ENCODE data around the gene SHANK2. TPM values are rescaled to one million over a fixed set of nuclear protein-coding genes. Genes with fewer than 3 reads are reported as not detected.

SHANK2 gene
- total and polyA plus RNA-seq, 7 donors, result 3.5 to 43.8 (median 8.0) TPM

DNA sequence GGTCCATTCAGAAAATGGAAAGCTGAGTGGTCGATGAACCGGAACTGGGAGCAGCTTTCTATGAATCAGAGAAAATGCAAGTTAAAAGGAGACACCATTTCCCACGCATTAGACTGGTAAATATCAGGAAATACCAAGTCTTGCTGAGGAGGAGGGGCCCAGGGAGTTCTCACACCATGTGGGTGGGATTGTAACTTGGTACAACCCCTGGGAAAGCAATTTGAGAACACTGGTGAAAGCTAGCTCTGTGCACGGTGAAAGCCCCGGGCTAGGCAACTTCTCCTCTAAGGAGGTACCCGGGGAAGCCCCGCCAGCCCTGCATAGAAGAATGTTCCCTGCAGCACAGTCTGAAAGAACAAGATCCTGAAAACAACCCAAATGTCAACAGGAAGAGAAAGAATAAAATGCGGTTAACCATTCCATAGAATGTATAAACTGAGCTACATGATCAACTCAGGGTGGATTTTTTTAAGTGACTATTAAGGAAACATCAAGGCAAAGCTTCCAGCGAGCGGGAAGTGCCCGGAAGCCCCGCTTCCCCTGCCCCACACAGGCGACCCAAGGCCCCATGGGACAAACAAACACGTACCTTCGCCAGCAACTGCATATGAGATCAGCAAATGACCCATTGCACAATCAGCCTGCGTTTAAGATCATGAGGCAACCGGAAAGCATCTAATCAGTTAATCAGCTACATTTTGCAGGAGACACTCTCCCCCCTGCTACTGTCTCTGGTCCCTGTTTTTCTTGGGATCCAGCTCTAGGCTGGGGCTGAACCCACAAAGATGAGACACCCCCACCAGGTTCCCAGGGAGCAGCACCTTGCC is 11.3 kb downstream of the SHANK2 start:
- Histone ChIP-seq H3K27ac (no peak overlapping the region), H3K27me3 (peaks cover 0 to 24% (median 0%) of the 10 kb centered on the region in 3 donors), H3K36me3 (no peaks in the 10 kb centered on the region), H3K4me1 (no peaks in the 10 kb centered on the region), H3K9me3 (no peaks in the 10 kb centered on the region), H3K4me3 (no peak overlapping the region)
- WGBS, 2 donors, result 40 to 73% methylated on average over 17 of the region's 17 CpGs
- peak; percentile 68 for DNase-seq
- intact Hi-C loops (cut with DNase I), result no loop called here
- TF ChIP-seq POLR2AphosphoS5 (IDR thresholded peaks at IDR 0.05), result peak in 1 of 4 donors; percentile 4
- TF ChIP-seq, protein P1, sequence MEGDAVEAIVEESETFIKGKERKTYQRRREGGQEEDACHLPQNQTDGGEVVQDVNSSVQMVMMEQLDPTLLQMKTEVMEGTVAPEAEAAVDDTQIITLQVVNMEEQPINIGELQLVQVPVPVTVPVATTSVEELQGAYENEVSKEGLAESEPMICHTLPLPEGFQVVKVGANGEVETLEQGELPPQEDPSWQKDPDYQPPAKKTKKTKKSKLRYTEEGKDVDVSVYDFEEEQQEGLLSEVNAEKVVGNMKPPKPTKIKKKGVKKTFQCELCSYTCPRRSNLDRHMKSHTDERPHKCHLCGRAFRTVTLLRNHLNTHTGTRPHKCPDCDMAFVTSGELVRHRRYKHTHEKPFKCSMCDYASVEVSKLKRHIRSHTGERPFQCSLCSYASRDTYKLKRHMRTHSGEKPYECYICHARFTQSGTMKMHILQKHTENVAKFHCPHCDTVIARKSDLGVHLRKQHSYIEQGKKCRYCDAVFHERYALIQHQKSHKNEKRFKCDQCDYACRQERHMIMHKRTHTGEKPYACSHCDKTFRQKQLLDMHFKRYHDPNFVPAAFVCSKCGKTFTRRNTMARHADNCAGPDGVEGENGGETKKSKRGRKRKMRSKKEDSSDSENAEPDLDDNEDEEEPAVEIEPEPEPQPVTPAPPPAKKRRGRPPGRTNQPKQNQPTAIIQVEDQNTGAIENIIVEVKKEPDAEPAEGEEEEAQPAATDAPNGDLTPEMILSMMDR (IDR thresholded peaks at IDR 0.05), result no peak
- TF ChIP-seq EP300 (IDR thresholded peaks at IDR 0.05), result no peak
- TF ChIP-seq POLR2A (IDR thresholded peaks at IDR 0.05), result no peak

DNA sequence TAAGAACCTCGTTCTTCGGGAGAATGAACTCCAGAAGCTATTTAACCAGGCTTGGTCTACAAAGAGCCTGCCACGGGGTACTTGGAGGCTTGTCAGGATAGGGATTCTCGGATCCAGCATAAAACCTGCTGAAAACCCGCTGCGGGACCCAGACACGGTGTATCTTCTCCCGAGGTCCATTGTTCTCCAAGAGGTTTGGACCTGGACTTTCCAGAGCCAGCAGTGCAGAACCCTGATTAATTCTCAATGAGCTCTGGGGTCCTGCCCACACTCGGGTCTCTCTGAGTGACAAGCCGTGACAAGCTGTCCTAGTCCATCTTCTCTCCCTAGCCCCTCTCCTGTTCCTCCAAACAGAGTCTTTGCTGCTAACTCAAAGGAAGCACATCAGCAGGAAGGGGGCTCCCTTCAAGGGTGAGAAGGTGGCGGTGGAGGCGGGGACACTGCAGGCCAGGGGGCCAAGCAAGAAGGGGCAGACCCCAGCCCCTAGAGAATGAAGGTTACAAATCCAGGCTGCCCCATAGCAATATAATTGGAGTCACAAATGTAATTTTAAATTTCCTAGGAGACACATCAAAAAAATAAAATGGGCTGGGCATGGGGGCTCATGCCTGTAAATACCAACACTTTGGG is 12.2 kb downstream of the SHANK2 start:
- TF ChIP-seq POLR2A (IDR thresholded peaks at IDR 0.05) (no peak), POLR2AphosphoS5 (IDR thresholded peaks at IDR 0.05) (no peak), EP300 (IDR thresholded peaks at IDR 0.05) (no peak)
- TF ChIP-seq, protein P1 (IDR thresholded peaks at IDR 0.05), result no peak
- DNase-seq, result peak; percentile 50
- Histone ChIP-seq H3K4me1 (no peaks in the 10 kb centered on the region), H3K4me3 (no peak overlapping the region), H3K27ac (no peak overlapping the region), H3K9me3 (no peaks in the 10 kb centered on the region), H3K27me3 (peaks cover 0 to 16% (median 0%) of the 10 kb centered on the region in 3 donors), H3K36me3 (no peaks in the 10 kb centered on the region)
- WGBS, 2 donors, result 92 to 94% methylated on average over 12 of the region's 12 CpGs
- intact Hi-C loops (cut with DNase I), result no loop called here

DNA sequence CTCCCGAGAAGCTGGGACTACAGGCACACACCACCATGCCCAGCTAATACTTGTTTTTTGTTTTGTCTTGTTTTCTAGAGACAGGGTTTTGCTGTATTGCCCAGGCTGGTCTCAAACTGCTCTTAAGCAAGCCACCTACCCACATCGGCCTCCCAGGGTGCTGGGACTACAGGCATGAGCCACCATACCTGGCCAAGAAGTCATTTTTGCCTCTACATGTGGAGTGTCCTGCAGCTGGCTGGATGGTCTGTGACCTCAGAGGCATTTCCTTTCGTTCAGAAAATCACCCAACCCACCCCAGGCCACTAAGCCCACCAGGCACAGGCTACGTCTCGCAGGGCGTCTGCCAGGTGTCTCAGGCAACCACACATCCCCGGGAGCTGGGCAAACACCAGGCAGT is 12.8 kb downstream of the SHANK2 start:
- TF ChIP-seq POLR2AphosphoS5 (IDR thresholded peaks at IDR 0.05), result no peak
- no peak for TF ChIP-seq POLR2A (IDR thresholded peaks at IDR 0.05)
- TF ChIP-seq, protein P1 (IDR thresholded peaks at IDR 0.05), result no peak
- no peak for TF ChIP-seq EP300 (IDR thresholded peaks at IDR 0.05)
- intact Hi-C loops (cut with DNase I), result no loop called here
- DNase-seq, result peak; percentile 26
- Histone ChIP-seq H3K4me3 (no peak overlapping the region), H3K36me3 (no peaks in the 10 kb centered on the region), H3K27me3 (peaks cover 0 to 14% (median 0%) of the 10 kb centered on the region in 3 donors), H3K9me3 (no peaks in the 10 kb centered on the region), H3K4me1 (no peaks in the 10 kb centered on the region), H3K27ac (no peak overlapping the region)
- 79 to 93% methylated on average over 7 of the region's 7 CpGs for WGBS, 2 donors

DNA sequence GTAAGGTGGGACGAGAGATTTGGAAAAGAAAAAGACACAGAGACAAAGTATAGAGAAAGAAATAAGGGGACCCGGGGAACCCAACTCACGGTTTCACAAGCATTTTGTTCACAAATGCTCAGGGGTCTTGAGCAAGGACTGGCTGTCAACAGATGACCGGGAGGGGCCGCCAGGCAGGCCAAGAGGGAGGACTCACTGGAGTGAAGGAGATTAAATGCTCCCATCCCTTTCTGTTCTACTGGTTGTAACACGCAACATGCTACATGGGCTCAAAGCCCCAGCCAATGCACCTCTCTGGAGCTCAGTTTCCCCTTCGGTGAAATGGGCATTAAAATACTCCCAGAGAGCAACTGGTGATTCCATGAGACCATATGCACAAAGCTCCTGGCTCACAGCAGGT is 13.4 kb downstream of the SHANK2 start:
- intact Hi-C loops (cut with DNase I), result no loop called here
- no peak for DNase-seq
- Histone ChIP-seq H3K27ac (no peak overlapping the region), H3K36me3 (no peaks in the 10 kb centered on the region), H3K9me3 (no peaks in the 10 kb centered on the region), H3K4me1 (no peaks in the 10 kb centered on the region), H3K27me3 (peaks cover 0 to 14% (median 0%) of the 10 kb centered on the region in 3 donors), H3K4me3 (no peak overlapping the region)
- no peak for TF ChIP-seq EP300 (IDR thresholded peaks at IDR 0.05)
- TF ChIP-seq, protein P1 (IDR thresholded peaks at IDR 0.05), result no peak
- TF ChIP-seq POLR2A (IDR thresholded peaks at IDR 0.05), result no peak
- TF ChIP-seq POLR2AphosphoS5 (IDR thresholded peaks at IDR 0.05), result no peak
- WGBS, 2 donors, result 92 to 97% methylated on average over 7 of the region's 7 CpGs

All from sigmoid colon (tissue), 7 donors.